ENCODE results near the gene TNFAIP2.

The TNFAIP2 gene

GRCh38 chr14:103095210-103095778 is 28.0 kb upstream of the TNFAIP2 start:
- DNase-seq (ENCODE audit: low read depth) = no peak
- no peak for TF ChIP-seq CTCF (IDR thresholded peaks at IDR 0.05; ENCODE audit: control insufficient read depth, extremely low read depth, insufficient read depth)
- H3K4me3 ChIP-seq (ENCODE audit: low read depth, low read length) = no peak overlapping the region

- TF ChIP-seq CTCF (IDR thresholded peaks at IDR 0.05; ENCODE audit: control insufficient read depth, extremely low read depth, insufficient read depth) = no peak
- no peak overlapping the region for H3K4me3 ChIP-seq (ENCODE audit: low read depth, low read length)
- no peak for DNase-seq (ENCODE audit: low read depth)
Observed at GRCh38 chr14:103096387-103096786, 26.9 kb upstream of the TNFAIP2 start.

GRCh38 chr14:103097244-103097993 is 25.8 kb upstream of the TNFAIP2 start:
- TF ChIP-seq CTCF (IDR thresholded peaks at IDR 0.05; ENCODE audit: control insufficient read depth, extremely low read depth, insufficient read depth) = no peak
- no peak for DNase-seq (ENCODE audit: low read depth)
- H3K4me3 ChIP-seq (ENCODE audit: low read depth, low read length) = no peak overlapping the region

GRCh38 chr14:103097994-103098957 is 25.0 kb upstream of the TNFAIP2 start:
- no peak for DNase-seq (ENCODE audit: low read depth)
- TF ChIP-seq CTCF (IDR thresholded peaks at IDR 0.05; ENCODE audit: control insufficient read depth, extremely low read depth, insufficient read depth) = no peak
- no peak overlapping the region for H3K4me3 ChIP-seq (ENCODE audit: low read depth, low read length)

- DNase-seq (ENCODE audit: low read depth) = no peak
- no peak for TF ChIP-seq CTCF (IDR thresholded peaks at IDR 0.05; ENCODE audit: control insufficient read depth, extremely low read depth, insufficient read depth)
Observed at GRCh38 chr14:103099081-103099732, 24.1 kb upstream of the TNFAIP2 start.

GRCh38 chr14:103099733-103100280 is 23.5 kb upstream of the TNFAIP2 start:
- H3K4me3 ChIP-seq (ENCODE audit: low read depth, low read length) = no peak overlapping the region
- TF ChIP-seq CTCF (IDR thresholded peaks at IDR 0.05; ENCODE audit: control insufficient read depth, extremely low read depth, insufficient read depth) = no peak

More at GRCh38 chr14:103099081-103099732, 24.1 kb upstream of the TNFAIP2 start:
- no peak overlapping the region for H3K4me3 ChIP-seq (ENCODE audit: low read depth, low read length)

More at GRCh38 chr14:103099733-103100280, 23.5 kb upstream of the TNFAIP2 start:
- DNase-seq (ENCODE audit: low read depth) = no peak
